ENCODE measurements around the gene CENPO. TPM values are rescaled to one million over a fixed set of nuclear protein-coding genes. Genes with fewer than 3 reads are reported as not detected.

CENPO gene
- total RNA-seq, 1 donor from 2014 or later, result 3.0 TPM

- intact Hi-C loops (cut with DNase I), result no loop called here
- ATAC-seq, result no peak
- DNase-seq (ENCODE audit: missing footprints), result no peak
Observed at GRCh38 chr2:24819442-24820174, 26.4 kb downstream of the CENPO start.

- intact Hi-C loops (cut with DNase I), result no loop called here
Observed at GRCh38 chr2:24820175-24820513, 26.9 kb downstream of the CENPO start.

GRCh38 chr2:24820598-24821432, 27.6 kb downstream of the CENPO start:
- no peak for ATAC-seq
- intact Hi-C loops (cut with DNase I), result no loop called here
- no peak for DNase-seq (ENCODE audit: missing footprints)

More at GRCh38 chr2:24820175-24820513, 26.9 kb downstream of the CENPO start:
- ATAC-seq (no peak), DNase-seq (ENCODE audit: missing footprints) (no peak)

- intact Hi-C loops (cut with DNase I), result no loop called here
- ATAC-seq (no peak), DNase-seq (ENCODE audit: missing footprints) (no peak)
Observed at GRCh38 chr2:24821433-24821891, 28.2 kb downstream of the CENPO start.

GRCh38 chr2:24822049-24822706, 29.0 kb downstream of the CENPO start:
- no peak for DNase-seq (ENCODE audit: missing footprints)
- no peak for ATAC-seq
- intact Hi-C loops (cut with DNase I), result no loop called here

GRCh38 chr2:24824071-24824588, 30.9 kb downstream of the CENPO start:
- peak; percentile 60 for DNase-seq (ENCODE audit: missing footprints)
- no peak for ATAC-seq
- intact Hi-C loops (cut with DNase I), result no loop called here

GRCh38 chr2:24824966-24825882, 32.0 kb downstream of the CENPO start:
- intact Hi-C loops (cut with DNase I), result loop anchor here (5.0 kb wide), 1 partner anchor 33 kb away; the partner anchor contains the start of genes CENPO and PTRHD1
- DNase-seq (ENCODE audit: missing footprints), result no peak
- no peak for ATAC-seq

- DNase-seq (ENCODE audit: missing footprints) (no peak), ATAC-seq (no peak)
- intact Hi-C loops (cut with DNase I), result loop anchor here (5.0 kb wide), 1 partner anchor 34 kb away; the partner anchor contains the start of genes CENPO and PTRHD1
Observed at GRCh38 chr2:24825883-24826772, 32.9 kb downstream of the CENPO start.

- intact Hi-C loops (cut with DNase I), result loop anchor here (1.0 to 5.0 kb wide), 2 partner anchors 34 to 416 kb away; partner anchors contain the start of genes CENPO and PTRHD1
- no peak for ATAC-seq
- no peak for DNase-seq (ENCODE audit: missing footprints)
Observed at GRCh38 chr2:24826773-24827145, 33.5 kb downstream of the CENPO start.

- intact Hi-C loops (cut with DNase I), result loop anchor here (1.0 to 5.0 kb wide), 2 partner anchors 35 to 417 kb away; partner anchors contain the start of genes CENPO and PTRHD1
- no peak for DNase-seq (ENCODE audit: missing footprints)
- ATAC-seq, result peak; percentile 89
Observed at GRCh38 chr2:24827321-24828237, 34.4 kb downstream of the CENPO start.

GRCh38 chr2:24828238-24828996, 35.2 kb downstream of the CENPO start:
- DNase-seq (ENCODE audit: missing footprints), result no peak
- ATAC-seq, result no peak
- intact Hi-C loops (cut with DNase I), result loop anchor here (5.0 kb wide), 1 partner anchor 36 kb away; the partner anchor contains the start of genes CENPO and PTRHD1

- intact Hi-C loops (cut with DNase I), result loop anchor here (10.0 kb wide), 1 partner anchor 304 kb away; no protein-coding TSS in a partner anchor
- no peak for ATAC-seq
Observed at GRCh38 chr2:24830351-24830750, 37.1 kb downstream of the CENPO start.

GRCh38 chr2:24830786-24831185, 37.6 kb downstream of the CENPO start:
- ATAC-seq (no peak), DNase-seq (ENCODE audit: missing footprints) (no peak)
- intact Hi-C loops (cut with DNase I), result loop anchor here (10.0 kb wide), 1 partner anchor 304 kb away; no protein-coding TSS in a partner anchor

More at GRCh38 chr2:24830351-24830750, 37.1 kb downstream of the CENPO start:
- DNase-seq (ENCODE audit: missing footprints), result no peak

GRCh38 chr2:24831221-24832072, 38.2 kb downstream of the CENPO start:
- ATAC-seq, result no peak
- intact Hi-C loops (cut with DNase I), result loop anchor here (10.0 kb wide), 1 partner anchor 303 kb away; no protein-coding TSS in a partner anchor
- DNase-seq (ENCODE audit: missing footprints), result no peak
